PFSK-1 (cell line): Measurements from ENCODE around the gene CCDC50.

Source experiments
- FOXP2 ChIP-seq: optimal IDR thresholded peaks from 2 replicates; pipeline ENCODE3; 2011; ENCODE audit warnings: borderline replicate concordance, control low read depth, inconsistent platforms; ENCODE audit not compliant: insufficient read depth; ENCODE audit errors: extremely low read length, extremely low read depth
- POLR2AphosphoS5 ChIP-seq: IDR thresholded peaks from 2 replicates; pipeline ENCODE4 v1.6.1; 2012; ENCODE audit warnings: low read depth, mild to moderate bottlenecking, control low read depth, low read length, moderate library complexity
- SIN3A ChIP-seq: IDR thresholded peaks from 2 replicates; pipeline ENCODE4 v1.6.1; 2012; ENCODE audit warnings: mild to moderate bottlenecking, low read length, moderate library complexity, borderline replicate concordance; ENCODE audit not compliant: insufficient read depth
- TAF1 ChIP-seq: IDR thresholded peaks from 2 replicates; pipeline ENCODE4 v1.6.1; 2012; ENCODE audit warnings: low read length, control low read depth, borderline replicate concordance; ENCODE audit not compliant: insufficient read depth
- TF ChIP-seq, protein P1 (sequence below), 2 experiments: IDR thresholded peaks; 2 replicates each; pipeline versions ENCODE4 v1.6.1 to v1.8.0; 2011 to 2012; ENCODE audit warnings: low read depth in 2 of 2, low read length in 2 of 2, control low read depth in 1 of 2, inconsistent platforms in 1 of 2, mild to moderate bottlenecking in 1 of 2, moderate library complexity in 1 of 2; ENCODE audit not compliant: insufficient read depth in 1 of 2

The CCDC50 gene

GRCh38 chr3:191368755-191369615 lies 39.8 kb downstream of the CCDC50 start:
- TF ChIP-seq, protein P1, sequence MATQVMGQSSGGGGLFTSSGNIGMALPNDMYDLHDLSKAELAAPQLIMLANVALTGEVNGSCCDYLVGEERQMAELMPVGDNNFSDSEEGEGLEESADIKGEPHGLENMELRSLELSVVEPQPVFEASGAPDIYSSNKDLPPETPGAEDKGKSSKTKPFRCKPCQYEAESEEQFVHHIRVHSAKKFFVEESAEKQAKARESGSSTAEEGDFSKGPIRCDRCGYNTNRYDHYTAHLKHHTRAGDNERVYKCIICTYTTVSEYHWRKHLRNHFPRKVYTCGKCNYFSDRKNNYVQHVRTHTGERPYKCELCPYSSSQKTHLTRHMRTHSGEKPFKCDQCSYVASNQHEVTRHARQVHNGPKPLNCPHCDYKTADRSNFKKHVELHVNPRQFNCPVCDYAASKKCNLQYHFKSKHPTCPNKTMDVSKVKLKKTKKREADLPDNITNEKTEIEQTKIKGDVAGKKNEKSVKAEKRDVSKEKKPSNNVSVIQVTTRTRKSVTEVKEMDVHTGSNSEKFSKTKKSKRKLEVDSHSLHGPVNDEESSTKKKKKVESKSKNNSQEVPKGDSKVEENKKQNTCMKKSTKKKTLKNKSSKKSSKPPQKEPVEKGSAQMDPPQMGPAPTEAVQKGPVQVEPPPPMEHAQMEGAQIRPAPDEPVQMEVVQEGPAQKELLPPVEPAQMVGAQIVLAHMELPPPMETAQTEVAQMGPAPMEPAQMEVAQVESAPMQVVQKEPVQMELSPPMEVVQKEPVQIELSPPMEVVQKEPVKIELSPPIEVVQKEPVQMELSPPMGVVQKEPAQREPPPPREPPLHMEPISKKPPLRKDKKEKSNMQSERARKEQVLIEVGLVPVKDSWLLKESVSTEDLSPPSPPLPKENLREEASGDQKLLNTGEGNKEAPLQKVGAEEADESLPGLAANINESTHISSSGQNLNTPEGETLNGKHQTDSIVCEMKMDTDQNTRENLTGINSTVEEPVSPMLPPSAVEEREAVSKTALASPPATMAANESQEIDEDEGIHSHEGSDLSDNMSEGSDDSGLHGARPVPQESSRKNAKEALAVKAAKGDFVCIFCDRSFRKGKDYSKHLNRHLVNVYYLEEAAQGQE (IDR thresholded peaks at IDR 0.05; ENCODE audit: insufficient read depth in 1 of 2, low read depth in 2 of 2, low read length in 2 of 2), result no peak
- no peak for TF ChIP-seq FOXP2
- no peak for TF ChIP-seq TAF1
- TF ChIP-seq SIN3A, result no peak
- TF ChIP-seq POLR2AphosphoS5, result no peak

DNA sequence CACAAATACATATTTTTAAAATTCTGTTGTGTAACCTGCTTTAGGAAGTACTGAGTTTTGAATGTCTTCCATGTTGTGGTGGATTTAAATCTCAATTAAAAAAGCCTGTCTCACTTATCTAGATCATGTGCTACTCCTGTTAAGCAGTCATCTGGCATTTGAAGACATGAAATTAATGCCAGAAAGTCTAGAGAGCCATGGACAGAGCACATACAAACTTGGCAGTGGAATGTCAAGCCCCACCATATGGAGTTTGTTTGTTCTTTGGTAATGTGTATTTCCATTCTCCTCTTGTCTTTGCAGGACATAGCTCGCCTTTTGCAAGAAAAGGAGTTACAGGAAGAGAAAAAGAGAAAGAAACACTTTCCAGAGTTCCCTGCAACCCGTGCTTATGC lies 40.4 kb downstream of the CCDC50 start:
- TF ChIP-seq, protein P1 (IDR thresholded peaks at IDR 0.05; ENCODE audit: insufficient read depth in 1 of 2, low read depth in 2 of 2, low read length in 2 of 2), result no peak
- TF ChIP-seq SIN3A (no peak), TAF1 (no peak), FOXP2 (no peak), POLR2AphosphoS5 (no peak)

GRCh38 chr3:191372122-191372521 lies 42.9 kb downstream of the CCDC50 start:
- TF ChIP-seq POLR2AphosphoS5 (no peak), SIN3A (no peak), TAF1 (no peak), FOXP2 (no peak)
- TF ChIP-seq, protein P1 (IDR thresholded peaks at IDR 0.05; ENCODE audit: insufficient read depth in 1 of 2, low read depth in 2 of 2, low read length in 2 of 2), result no peak

GRCh38 chr3:191373327-191373726 lies 44.1 kb downstream of the CCDC50 start:
- TF ChIP-seq SIN3A (no peak), TAF1 (no peak), POLR2AphosphoS5 (no peak), FOXP2 (no peak)
- TF ChIP-seq, protein P1 (IDR thresholded peaks at IDR 0.05; ENCODE audit: insufficient read depth in 1 of 2, low read depth in 2 of 2, low read length in 2 of 2), result no peak
